ENCODE results near the gene SLC37A2.

SLC37A2 gene

DNA sequence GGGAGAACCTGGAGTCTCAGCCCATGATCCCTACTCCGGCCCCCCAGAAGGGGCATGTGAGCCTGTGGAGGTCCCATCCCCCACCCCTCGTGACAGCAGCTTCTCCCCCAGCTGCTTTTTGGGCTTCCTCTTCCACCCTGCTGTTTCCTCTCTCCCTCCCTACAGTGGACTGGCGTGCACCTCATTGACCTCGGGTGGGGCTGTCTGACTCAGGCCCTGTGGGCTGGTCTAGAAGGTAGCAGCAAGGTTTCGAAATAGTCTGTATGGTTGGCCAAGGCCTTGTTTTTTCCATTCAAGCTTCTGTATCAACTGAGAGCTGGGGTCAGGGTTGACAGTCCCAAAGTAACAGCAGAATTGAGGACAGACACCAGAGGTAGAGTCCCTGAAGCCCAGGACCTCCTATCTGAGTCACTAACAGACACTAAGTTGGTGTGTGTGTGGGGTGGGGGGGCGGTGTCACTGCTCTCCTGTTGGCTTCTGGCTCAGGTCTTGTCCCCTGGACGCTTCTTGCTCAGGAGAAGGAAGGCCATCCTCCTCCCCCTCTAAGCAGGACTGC is 7.7 kb downstream of the SLC37A2 start:
- no peak for DNase-seq (ENCODE audit: low read depth in 2 of 3, low spot score in 2 of 3)

GRCh38 chr11:125071435-125071834 is 8.3 kb downstream of the SLC37A2 start:
- DNase-seq (ENCODE audit: low read depth in 2 of 3, low spot score in 2 of 3), result no peak

DNA sequence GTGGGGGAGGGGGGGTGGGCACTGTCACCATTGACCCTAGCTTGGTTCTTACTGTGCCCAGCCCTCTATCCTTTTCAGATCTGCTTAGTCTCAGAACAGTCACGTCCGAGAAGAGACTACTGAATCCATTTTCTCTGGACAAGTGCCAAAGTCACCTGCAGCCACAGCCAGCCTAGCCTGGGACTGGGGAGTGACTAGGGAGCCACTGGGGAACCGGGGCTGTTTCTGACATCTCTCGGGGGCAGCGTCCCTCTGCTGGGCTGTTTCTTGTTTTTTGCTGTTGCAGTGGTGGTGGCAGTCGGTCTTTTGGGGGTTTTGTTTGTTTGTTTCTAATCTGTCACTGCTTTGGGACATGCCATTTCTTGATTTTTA is 8.7 kb downstream of the SLC37A2 start:
- no peak for DNase-seq (ENCODE audit: low read depth in 2 of 3, low spot score in 2 of 3)

- no peak for DNase-seq (ENCODE audit: low read depth in 2 of 3, low spot score in 2 of 3)
Observed at GRCh38 chr11:125072218-125072960, 9.3 kb downstream of the SLC37A2 start.

DNA sequence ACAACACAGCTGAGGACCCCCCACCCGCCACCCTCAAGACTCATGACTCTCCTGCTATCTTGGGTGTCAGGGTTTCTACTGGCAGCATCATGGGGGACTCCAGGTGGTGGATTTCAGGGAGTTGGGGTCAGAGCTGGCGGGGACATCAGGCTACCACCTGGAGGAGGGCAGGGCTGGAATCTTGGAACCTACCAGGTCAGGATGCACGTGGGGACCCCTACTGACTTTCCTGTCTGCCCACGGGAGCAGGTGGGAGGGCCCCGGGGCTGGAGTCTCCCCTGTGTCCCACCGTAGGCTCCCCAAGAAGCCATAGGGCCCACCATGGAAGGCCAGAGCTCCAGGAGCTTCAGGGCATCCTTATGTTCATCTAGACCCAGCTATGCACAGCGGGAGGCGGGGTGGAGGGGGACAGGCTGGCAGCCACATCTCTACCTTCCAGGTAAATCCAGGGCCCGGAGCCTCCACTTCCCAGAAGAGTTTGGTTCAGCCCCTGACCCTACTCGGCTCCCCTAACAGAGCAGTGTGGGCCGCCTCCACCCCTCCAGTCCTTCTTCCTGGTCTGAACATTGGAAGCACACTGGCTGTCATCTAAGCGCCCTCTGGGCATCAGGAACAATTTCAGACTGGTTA is 10.0 kb downstream of the SLC37A2 start:
- no peak for DNase-seq (ENCODE audit: low read depth in 2 of 3, low spot score in 2 of 3)

DNA sequence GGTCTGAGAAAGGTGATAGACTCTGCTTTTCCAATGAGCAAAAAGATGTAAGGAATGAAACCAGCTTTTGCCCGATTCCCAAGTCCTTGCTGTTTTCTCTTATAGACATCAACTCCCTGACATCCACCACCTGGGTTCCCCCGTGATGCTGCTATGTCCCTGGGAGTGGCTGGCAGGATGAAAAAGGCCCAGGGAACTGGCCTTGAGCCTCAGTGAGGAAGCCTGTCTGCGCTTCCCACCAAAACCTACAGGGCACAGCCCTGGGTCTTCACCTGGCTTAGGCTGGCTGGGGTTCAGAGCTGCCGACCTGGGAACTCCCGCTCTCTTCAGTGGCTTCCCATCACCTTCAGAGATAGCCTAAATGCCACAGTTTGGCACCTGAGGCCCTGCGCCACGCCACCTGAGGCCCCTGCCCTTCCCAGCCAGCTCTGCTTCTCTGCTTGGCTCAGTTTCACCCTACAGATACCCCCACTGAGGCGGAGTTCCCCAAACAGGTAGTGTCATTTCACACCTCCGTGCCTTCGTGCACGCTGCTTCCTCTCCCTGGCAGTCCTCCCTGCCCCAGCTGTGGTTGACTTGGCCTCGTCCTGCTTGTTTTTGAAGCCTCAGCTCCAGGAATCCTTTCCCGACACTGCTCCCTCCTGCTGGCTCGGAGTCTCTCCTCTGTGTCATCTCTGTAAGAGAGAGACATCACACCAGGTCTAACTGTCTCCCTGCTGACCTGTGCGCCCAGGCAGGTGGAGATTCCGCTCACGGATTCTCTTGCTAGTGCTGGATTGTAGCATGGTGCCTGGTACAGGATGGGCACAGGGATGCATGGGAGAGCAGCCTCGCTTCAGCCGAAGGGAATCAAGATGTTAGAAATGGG is 10.7 kb downstream of the SLC37A2 start:
- DNase-seq (ENCODE audit: low read depth in 2 of 3, low spot score in 2 of 3), result no peak

GRCh38 chr11:125074511-125075241 is 11.6 kb downstream of the SLC37A2 start:
- DNase-seq (ENCODE audit: low read depth in 2 of 3, low spot score in 2 of 3), result no peak

- no peak for DNase-seq (ENCODE audit: low read depth in 2 of 3, low spot score in 2 of 3)
Observed at GRCh38 chr11:125075242-125075625, 12.1 kb downstream of the SLC37A2 start.

DNA sequence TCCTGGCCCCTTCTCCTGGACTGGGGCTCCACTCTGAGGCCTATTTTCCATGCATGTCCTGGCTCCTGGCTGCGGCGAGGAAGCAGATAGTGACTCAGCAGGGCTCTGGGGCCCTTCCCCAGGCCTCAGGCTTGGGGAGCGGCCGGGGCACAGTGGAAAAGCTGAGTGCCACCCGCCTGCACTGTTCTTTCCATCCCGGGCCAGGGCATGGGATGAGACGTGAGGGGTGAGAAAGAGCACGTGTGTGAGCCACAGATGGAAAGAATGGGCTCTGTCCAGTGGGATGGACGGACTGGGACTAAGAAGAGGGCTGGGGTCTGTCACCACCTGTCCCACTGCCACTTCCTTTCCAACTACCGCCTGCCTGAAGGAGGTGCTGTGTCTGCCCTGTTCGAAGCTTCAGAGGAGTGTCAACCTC is 12.8 kb downstream of the SLC37A2 start:
- DNase-seq (ENCODE audit: low read depth in 2 of 3, low spot score in 2 of 3), result no peak

DNA sequence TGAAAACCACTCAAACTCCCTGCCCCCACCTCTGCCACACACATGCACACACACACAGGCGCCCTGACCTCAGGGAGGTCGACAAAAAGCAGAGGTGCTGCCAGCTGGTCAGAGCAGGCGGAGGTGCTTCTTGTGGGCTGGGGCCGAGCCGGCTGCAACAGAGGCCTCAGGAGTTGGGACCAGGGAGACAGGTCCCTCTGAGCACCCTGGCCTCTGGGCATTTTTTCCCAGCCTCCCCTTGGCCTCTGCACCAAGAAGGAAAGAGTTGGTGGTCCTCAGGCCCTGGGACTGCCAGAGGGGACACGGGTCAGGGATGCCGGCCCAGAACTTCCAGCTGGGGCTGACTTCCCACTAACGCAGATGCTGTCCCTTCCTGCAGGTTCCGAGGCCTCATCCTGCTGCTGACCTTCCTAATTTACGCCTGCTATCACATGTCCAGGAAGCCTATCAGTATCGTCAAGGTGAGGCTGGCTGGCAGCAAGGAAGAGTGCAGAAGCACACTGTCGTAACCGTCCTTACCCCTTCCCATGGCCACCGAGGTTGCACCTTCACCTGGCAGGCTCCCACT is 13.4 kb downstream of the SLC37A2 start:
- DNase-seq (ENCODE audit: low read depth in 2 of 3, low spot score in 2 of 3), result no peak

DNA sequence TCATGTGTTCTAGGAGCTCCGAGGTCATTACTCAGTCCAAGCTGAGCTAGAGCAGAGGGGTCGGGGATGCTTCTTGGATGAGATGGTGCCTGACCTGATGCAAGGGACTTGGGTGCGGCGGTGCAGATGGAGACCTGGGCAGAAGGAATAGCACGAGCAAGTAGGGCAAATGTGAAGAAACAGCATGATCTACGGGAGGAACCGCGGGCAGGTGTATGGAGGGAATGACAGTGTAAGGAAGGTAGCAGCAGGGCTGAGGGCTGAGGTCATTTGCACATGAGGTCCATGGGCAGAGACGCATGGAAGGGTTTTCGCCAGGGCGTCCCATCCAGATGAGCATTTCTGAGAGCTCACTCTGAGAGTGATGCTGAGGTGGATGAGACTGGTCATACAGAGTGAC is 14.9 kb downstream of the SLC37A2 start:
- no peak for DNase-seq (ENCODE audit: low read depth in 2 of 3, low spot score in 2 of 3)

GRCh38 chr11:125078516-125079140 is 15.5 kb downstream of the SLC37A2 start:
- DNase-seq (ENCODE audit: low read depth in 2 of 3, low spot score in 2 of 3), result no peak

GRCh38 chr11:125079151-125079877 is 16.2 kb downstream of the SLC37A2 start:
- no peak for DNase-seq (ENCODE audit: low read depth in 2 of 3, low spot score in 2 of 3)

GRCh38 chr11:125079878-125080530 is 16.9 kb downstream of the SLC37A2 start:
- DNase-seq (ENCODE audit: low read depth in 2 of 3, low spot score in 2 of 3), result no peak

DNA sequence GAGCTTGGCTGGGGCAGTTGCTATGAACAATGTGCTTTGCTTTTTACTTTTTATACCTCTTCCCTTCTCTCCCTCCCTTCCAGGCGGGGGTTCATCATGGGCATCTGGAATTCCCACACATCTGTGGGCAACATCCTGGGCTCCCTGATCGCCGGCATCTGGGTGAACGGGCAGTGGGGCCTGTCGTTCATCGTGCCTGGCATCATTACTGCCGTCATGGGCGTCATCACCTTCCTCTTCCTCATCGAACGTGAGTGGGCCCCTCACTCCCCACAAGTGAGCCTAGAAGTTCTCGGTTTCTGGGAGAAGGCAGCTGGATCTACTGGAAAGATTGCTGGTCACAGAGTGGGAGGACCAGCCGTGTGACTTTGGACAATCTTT is 17.4 kb downstream of the SLC37A2 start:
- no peak for DNase-seq (ENCODE audit: low read depth in 2 of 3, low spot score in 2 of 3)

- no peak for DNase-seq (ENCODE audit: low read depth in 2 of 3, low spot score in 2 of 3)
Observed at GRCh38 chr11:125081098-125081798, 18.1 kb downstream of the SLC37A2 start.

DNA sequence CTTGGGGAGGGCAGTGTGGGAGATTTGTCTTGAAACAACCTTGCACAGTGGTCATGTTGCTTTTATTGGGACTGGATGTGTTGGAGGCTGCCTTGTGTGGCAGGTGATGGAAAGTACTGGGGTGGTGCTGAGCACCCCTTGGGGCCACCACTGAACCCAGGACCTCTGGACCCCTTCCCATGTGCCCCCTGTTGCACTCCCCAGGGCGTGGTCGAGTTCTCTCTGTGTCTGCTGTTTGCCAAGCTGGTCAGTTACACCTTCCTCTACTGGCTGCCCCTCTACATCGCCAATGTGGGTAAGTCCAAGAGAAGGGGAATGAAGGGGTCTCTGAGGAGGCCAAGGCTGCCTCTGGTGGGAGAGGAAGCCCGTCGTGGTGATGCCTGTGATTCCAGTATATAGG is 18.9 kb downstream of the SLC37A2 start:
- no peak for DNase-seq (ENCODE audit: low read depth in 2 of 3, low spot score in 2 of 3)

DNA sequence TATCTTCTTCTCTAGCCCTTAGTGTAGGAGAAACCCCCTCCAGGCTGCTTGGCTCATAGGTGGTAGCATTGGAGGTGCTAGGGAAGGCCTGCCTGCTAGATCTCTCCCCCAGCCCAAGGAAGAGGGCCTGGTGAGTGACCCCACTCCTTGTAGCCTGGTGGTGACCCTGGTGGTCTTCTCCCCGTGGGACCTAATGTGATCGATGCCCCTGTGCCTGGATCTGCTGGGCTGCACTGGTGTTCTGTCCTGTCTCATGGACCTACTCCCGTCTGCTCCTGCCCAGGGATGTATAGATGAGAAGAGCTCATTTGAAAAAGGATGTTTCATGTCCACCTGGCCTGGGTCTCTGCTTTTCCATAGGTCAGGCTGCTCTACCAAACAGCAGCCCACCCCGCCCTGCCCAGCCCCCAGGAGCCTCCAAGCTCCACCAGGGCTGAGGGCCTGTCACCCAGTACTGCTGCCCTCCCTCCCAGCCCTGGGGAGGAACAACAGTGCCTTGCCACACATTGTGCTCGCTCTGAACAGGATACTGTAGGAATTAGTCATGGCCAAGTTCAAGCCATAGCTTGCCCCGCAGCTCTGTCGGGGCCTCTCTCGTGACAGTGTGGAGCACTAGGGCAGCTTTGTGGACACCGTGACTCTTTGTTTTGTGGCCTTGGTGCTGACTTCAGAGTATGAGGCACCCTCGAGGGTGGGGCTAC is 19.7 kb downstream of the SLC37A2 start:
- no peak for DNase-seq (ENCODE audit: low read depth in 2 of 3, low spot score in 2 of 3)

All from activated CD8-positive, alpha-beta memory T cell treated with anti-CD3 and anti-CD28 coated beads for 48 hours (primary cell).